ENCODE measurements around the gene SAMD11.
A peak's percentile ranks its signal among the peaks of the same experiment; 100 is the strongest.
"Not testable (repeated sequence)": the region's sequence is repeated elsewhere in the genome, so short reads cannot be mapped to it uniquely, and the experiment has no call there.

Gene SAMD11

GRCh38 chr1:923131-923990 is at the start of gene SAMD11:
Gene SAMD11 (plus strand): TSS chr1:923923. CDS start chr1:924432, 509 bp downstream.
- peak; percentile 74 for DNase-seq (ENCODE audit: low spot score)

- DNase-seq (ENCODE audit: low spot score): not testable (repeated sequence)
These were observed 47.1 kb upstream of the SAMD11 start for GRCh38 chr1:876428-877208.

GRCh38 chr1:877209-877986 is 46.3 kb upstream of the SAMD11 start:
- DNase-seq (ENCODE audit: low spot score): not testable (repeated sequence)

GRCh38 chr1:880511-880910 is 43.2 kb upstream of the SAMD11 start:
- DNase-seq (ENCODE audit: low spot score): not testable (repeated sequence)

GRCh38 chr1:880915-881314 is 42.8 kb upstream of the SAMD11 start:
- not testable (repeated sequence) for DNase-seq (ENCODE audit: low spot score)

- no peak for DNase-seq (ENCODE audit: low spot score)
These were observed 37.4 kb upstream of the SAMD11 start for GRCh38 chr1:886311-886710.

GRCh38 chr1:886760-887159 is 37.0 kb upstream of the SAMD11 start:
- no peak for DNase-seq (ENCODE audit: low spot score)

GRCh38 chr1:888297-888696 is 35.4 kb upstream of the SAMD11 start:
- no peak for DNase-seq (ENCODE audit: low spot score)

- DNase-seq (ENCODE audit: low spot score): not testable (repeated sequence)
These were observed 33.9 kb upstream of the SAMD11 start for GRCh38 chr1:889774-890173.

- DNase-seq (ENCODE audit: low spot score): not testable (repeated sequence)
These were observed 33.5 kb upstream of the SAMD11 start for GRCh38 chr1:890234-890633.

- no peak for DNase-seq (ENCODE audit: low spot score)
These were observed 33.1 kb upstream of the SAMD11 start for GRCh38 chr1:890661-891060.

GRCh38 chr1:897226-897625 is 26.5 kb upstream of the SAMD11 start:
- no peak for DNase-seq (ENCODE audit: low spot score)

GRCh38 chr1:897951-898350 is 25.8 kb upstream of the SAMD11 start:
- not testable (repeated sequence) for DNase-seq (ENCODE audit: low spot score)

- DNase-seq (ENCODE audit: low spot score): no peak
These were observed 23.9 kb upstream of the SAMD11 start for GRCh38 chr1:899636-900317.

- DNase-seq (ENCODE audit: low spot score): no peak
These were observed 22.4 kb upstream of the SAMD11 start for GRCh38 chr1:901108-901859.

- DNase-seq (ENCODE audit: low spot score): no peak
These were observed 20.9 kb upstream of the SAMD11 start for GRCh38 chr1:902802-903201.

GRCh38 chr1:903305-903704 is 20.4 kb upstream of the SAMD11 start:
- DNase-seq (ENCODE audit: low spot score): no peak

GRCh38 chr1:903721-904271 is 19.9 kb upstream of the SAMD11 start:
- DNase-seq (ENCODE audit: low spot score): no peak

GRCh38 chr1:904310-904950 is 19.3 kb upstream of the SAMD11 start:
- DNase-seq (ENCODE audit: low spot score): peak; percentile 83
